Caco-2 (cell line): ENCODE measurements around the gene SUMF1. TPM values are rescaled to one million over a fixed set of nuclear protein-coding genes. Genes with fewer than 3 reads are reported as not detected.
A peak's percentile ranks its signal among the peaks of the same experiment; 100 is the strongest.

Experiments
- BruUV-seq: library from RNA; stranded (reverse); fragments of 400-500 nt; replicated peaks from 2 replicates; lab custom pipeline; 2021; lab: Mats Ljungman, UMichigan
- CTCF ChIA-PET: fragments of 300-600 bp; sonication (Branson Sonifier 250); formaldehyde crosslinking; loops from one replicate; lab custom pipeline; 2022; ENCODE audit warnings: antibody characterized with exemption; lab: Charles Lee
- POLR2A ChIA-PET: fragments of 300-600 bp; sonication (Branson Sonifier 250); formaldehyde crosslinking; loops from one replicate; lab custom pipeline; 2022; ENCODE audit warnings: antibody characterized with exemption; lab: Charles Lee
- DNase-seq, 2 experiments: peaks; one replicate each; pipeline versions ENCODE4 v3.0.0 to v3.0.0-alpha.2; 2020 to 2022
- H3K27me3 ChIP-seq: replicated peaks from 2 replicates; pipeline ENCODE4 v1.6.0; 2011; ENCODE audit warnings: low read length; ENCODE audit not compliant: control insufficient read depth, insufficient read depth
- H3K36me3 ChIP-seq: 2 replicates; pipeline ENCODE4 v1.5.1; 2011; ENCODE audit warnings: low read length; ENCODE audit not compliant: control insufficient read depth, insufficient read depth
- H3K4me1 ChIP-seq: fragments of 250-450 bp; sonication (Bioruptor Pico); 2 replicates; pipeline ENCODE4 v1.5.1; 2020; ENCODE audit warnings: mild to moderate bottlenecking
- H3K4me3 ChIP-seq: 2 replicates; pipeline ENCODE4 v1.5.1; 2011; ENCODE audit warnings: low read depth, mild to moderate bottlenecking, control low read depth, low read length
- H3K9me3 ChIP-seq: fragments of 250-450 bp; sonication (Bioruptor Pico); 2 replicates; pipeline ENCODE4 v1.5.1; 2020; ENCODE audit warnings: mild to moderate bottlenecking, moderate library complexity
- H3K27ac Mint-ChIP-seq: one replicate; pipeline ENCODE4 v1.8.0; 2022; ENCODE audit warnings: mixed read lengths; ENCODE audit not compliant: unreplicated experiment
- H3K27me3 Mint-ChIP-seq: one replicate; pipeline ENCODE4 v1.8.0; 2022; ENCODE audit warnings: mixed read lengths; ENCODE audit not compliant: insufficient read depth, unreplicated experiment
- H3K36me3 Mint-ChIP-seq: one replicate; pipeline ENCODE4 v1.8.0; 2022; ENCODE audit warnings: mild to moderate bottlenecking, mixed read lengths; ENCODE audit not compliant: insufficient read depth, unreplicated experiment
- H3K4me1 Mint-ChIP-seq: one replicate; pipeline ENCODE4 v1.8.0; 2022; ENCODE audit warnings: low read depth, mixed read lengths; ENCODE audit not compliant: unreplicated experiment
- H3K4me3 Mint-ChIP-seq: one replicate; pipeline ENCODE4 v1.8.0; 2022; ENCODE audit warnings: mild to moderate bottlenecking, moderate library complexity, mixed read lengths; ENCODE audit not compliant: unreplicated experiment
- H3K9me3 Mint-ChIP-seq: one replicate; pipeline ENCODE4 v1.8.0; 2022; ENCODE audit warnings: mixed read lengths; ENCODE audit not compliant: unreplicated experiment
- CTCF ChIP-seq, 2 experiments: fragments of 200-600 bp in 1 of 2; IDR thresholded peaks; 1 replicate in 1 of 2; 2 replicates in 1 of 2; pipeline versions ENCODE4 v1.5.1 to v1.8.0; 2011 to 2022; ENCODE audit warnings: antibody characterized with exemption in 1 of 2, control low read depth in 1 of 2, inconsistent platforms in 1 of 2, low read depth in 1 of 2, low read length in 1 of 2, mild to moderate bottlenecking in 1 of 2, moderate library complexity in 1 of 2; ENCODE audit not compliant: insufficient read depth in 1 of 2, severe bottlenecking in 1 of 2, unreplicated experiment in 1 of 2
- intact Hi-C: fragments of 100-400 bp; cut with micrococcal nuclease; formaldehyde crosslinking; loops from one replicate; pipeline ENCODE4 v1.10.0; 2022; ENCODE audit not compliant: unreplicated experiment
- total RNA-seq: library from RNA; stranded (reverse); gene quantifications from 2 replicates; pipeline ENCODE4 v1.2.3, GENCODE V29; 2022

Gene SUMF1
- total RNA-seq, 1 experiment from 2014 or later = 24.4 TPM

- intact Hi-C loops = loop anchor here (5.0 kb wide), 1 partner anchor 203 kb away; no protein-coding TSS in a partner anchor
- BruUV-seq = no TSS peak
- Mint-ChIP-seq H3K4me3 (no peak overlapping the region), H3K27ac (no peak overlapping the region), H3K36me3 (no peaks in the 10 kb centered on the region), H3K27me3 (no peaks in the 10 kb centered on the region), H3K9me3 (peaks cover 28% of the 10 kb centered on the region), H3K4me1 (peaks cover 17% of the 10 kb centered on the region)
- TF ChIP-seq CTCF (IDR thresholded peaks at IDR 0.05; ENCODE audit: insufficient read depth in 1 of 2, low read depth in 1 of 2, low read length in 1 of 2, severe bottlenecking in 1 of 2, unreplicated experiment in 1 of 2) = no peak
- no peak overlapping the region for H3K4me3 ChIP-seq
- H3K4me1 ChIP-seq = peaks cover 12% of the 10 kb centered on the region
- CTCF ChIA-PET = no interaction called here
- peaks cover 5% of the 10 kb centered on the region; the same call in 1 of the 2 replicates for H3K9me3 ChIP-seq
- POLR2A ChIA-PET = no interaction called here
- no peaks in the 10 kb centered on the region; the same call in 1 of the 2 replicates for H3K36me3 ChIP-seq
- no peaks in the 10 kb centered on the region for H3K27me3 ChIP-seq
- DNase-seq = no peak
Observed at GRCh38 chr3:4429648-4430350, 37.3 kb downstream of the SUMF1 start.

GRCh38 chr3:4426782-4427344, 40.2 kb downstream of the SUMF1 start:
- Histone ChIP-seq H3K27me3 (no peaks in the 10 kb centered on the region), H3K36me3 (no peaks in the 10 kb centered on the region), H3K4me3 (no peak overlapping the region), H3K4me1 (peaks cover 12% of the 10 kb centered on the region), H3K9me3 (peaks cover under 1% of the 10 kb centered on the region; the same call in 1 of the 2 replicates)
- no peaks in the 10 kb centered on the region for H3K36me3 Mint-ChIP-seq
- H3K27me3 Mint-ChIP-seq = no peaks in the 10 kb centered on the region
- peak in 1 of 2 experiments; percentile 13 for DNase-seq
- POLR2A ChIA-PET = no interaction called here
- no TSS peak for BruUV-seq
- CTCF ChIA-PET = no interaction called here
- H3K4me1 Mint-ChIP-seq = peaks cover 17% of the 10 kb centered on the region
- peak overlapping the region; percentile 63 for H3K27ac Mint-ChIP-seq
- peaks cover 17% of the 10 kb centered on the region for H3K9me3 Mint-ChIP-seq
- TF ChIP-seq CTCF (IDR thresholded peaks at IDR 0.05; ENCODE audit: insufficient read depth in 1 of 2, low read depth in 1 of 2, low read length in 1 of 2, severe bottlenecking in 1 of 2, unreplicated experiment in 1 of 2) = no peak
- no peak overlapping the region for H3K4me3 Mint-ChIP-seq
- intact Hi-C loops = loop anchor here (5.0 kb wide), 1 partner anchor 205 kb away; no protein-coding TSS in a partner anchor

- ChIA-PET POLR2A (no interaction called here), CTCF (no interaction called here)
- no peak overlapping the region for H3K4me3 Mint-ChIP-seq
- H3K9me3 Mint-ChIP-seq = peaks cover 12% of the 10 kb centered on the region
- no peaks in the 10 kb centered on the region for H3K9me3 ChIP-seq
- H3K27me3 ChIP-seq = no peaks in the 10 kb centered on the region
- peaks cover 17% of the 10 kb centered on the region for H3K4me1 Mint-ChIP-seq
- H3K27me3 Mint-ChIP-seq = no peaks in the 10 kb centered on the region
- H3K27ac Mint-ChIP-seq = peak overlapping the region; percentile 63
- no peak overlapping the region for H3K4me3 ChIP-seq
- no peak for TF ChIP-seq CTCF (IDR thresholded peaks at IDR 0.05; ENCODE audit: insufficient read depth in 1 of 2, low read depth in 1 of 2, low read length in 1 of 2, severe bottlenecking in 1 of 2, unreplicated experiment in 1 of 2)
- H3K36me3 Mint-ChIP-seq = no peaks in the 10 kb centered on the region
- BruUV-seq = no TSS peak
- no peak for DNase-seq
- intact Hi-C loops = loop anchor here (5.0 kb wide), 1 partner anchor 206 kb away; no protein-coding TSS in a partner anchor
- peaks cover 12% of the 10 kb centered on the region for H3K4me1 ChIP-seq
- no peaks in the 10 kb centered on the region for H3K36me3 ChIP-seq
Observed at GRCh38 chr3:4426261-4426781, 40.7 kb downstream of the SUMF1 start.
